Measurements from ENCODE around the gene BMI1.

- TF ChIP-seq CTCF (IDR thresholded peaks at IDR 0.05): no peak
- no peak for TF ChIP-seq ZFX (IDR thresholded peaks at IDR 0.05; ENCODE audit: borderline replicate concordance)
Observed at GRCh38 chr10:22342421-22342820, 21.5 kb downstream of the BMI1 start.
